Endodermal cell (in vitro differentiated cells): Measurements from ENCODE around the gene HOXB1. TPM values are rescaled to one million over a fixed set of nuclear protein-coding genes. Genes with fewer than 3 reads are reported as not detected.

ENCODE experiments used
- DNase-seq: peaks from one replicate; pipeline ENCODE4 v3.0.0-alpha.2; 2017
- H3K27ac ChIP-seq: 2 replicates; pipeline ENCODE4 v1.5.1; 2013; ENCODE audit warnings: mild to moderate bottlenecking, low read depth, low read length, moderate library complexity
- H3K27me3 ChIP-seq: 2 replicates; pipeline ENCODE4 v1.6.1; 2013; ENCODE audit warnings: mild to moderate bottlenecking, low read length, moderate library complexity; ENCODE audit not compliant: insufficient read depth, control insufficient read depth, poor library complexity, severe bottlenecking
- H3K36me3 ChIP-seq: 2 replicates; pipeline ENCODE4 v1.7.0; 2013; ENCODE audit warnings: mild to moderate bottlenecking, low read length, moderate library complexity; ENCODE audit not compliant: control insufficient read depth, insufficient read depth
- H3K4me1 ChIP-seq: one replicate; pipeline ENCODE4 v1.7.0; 2013; ENCODE audit warnings: low read length; ENCODE audit not compliant: control insufficient read depth, insufficient read depth
- H3K4me3 ChIP-seq: 2 replicates; pipeline ENCODE4 v1.5.1; 2013; ENCODE audit warnings: mild to moderate bottlenecking, low read length, moderate library complexity
- H3K9ac ChIP-seq: 2 replicates; pipeline ENCODE4 v1.6.1; 2013; ENCODE audit warnings: mild to moderate bottlenecking, low read length, moderate library complexity; ENCODE audit not compliant: poor library complexity, severe bottlenecking; ENCODE audit errors: extremely low read depth
- H3K9me3 ChIP-seq: 2 replicates; pipeline ENCODE4 v1.6.1; 2013; ENCODE audit warnings: mild to moderate bottlenecking, low read length, moderate library complexity; ENCODE audit not compliant: control insufficient read depth
- H3K27ac Mint-ChIP-seq: 2 replicates; pipeline ENCODE4 v1.8.0; 2020; ENCODE audit warnings: mixed read lengths
- H3K27me3 Mint-ChIP-seq: 2 replicates; pipeline ENCODE4 v1.8.0; 2021; ENCODE audit warnings: mild to moderate bottlenecking, mixed read lengths; ENCODE audit not compliant: insufficient read depth
- H3K36me3 Mint-ChIP-seq: 2 replicates; pipeline ENCODE4 v1.8.0; 2020; ENCODE audit warnings: low read depth, mixed read lengths
- H3K4me1 Mint-ChIP-seq: 2 replicates; pipeline ENCODE4 v1.8.0; 2020; ENCODE audit warnings: mixed read lengths
- H3K4me3 Mint-ChIP-seq: 2 replicates; pipeline ENCODE4 v1.8.0; 2020; ENCODE audit warnings: mild to moderate bottlenecking, moderate library complexity, mixed read lengths
- H3K9me3 Mint-ChIP-seq: 2 replicates; pipeline ENCODE4 v1.8.0; 2020; ENCODE audit warnings: mild to moderate bottlenecking, mixed read lengths
- WGBS, 2 experiments: methylation state at CpG; one replicate each; pipeline versions ENCODE4 v1.1.5 to v1.1.7; 2013; ENCODE audit warnings: missing lambda C conversion rate in 2 of 2, mixed read lengths in 1 of 2; ENCODE audit not compliant: insufficient coverage in 1 of 2, insufficient read length in 1 of 2; 5-methylcytosine and 5-hydroxymethylcytosine counted together
- total RNA-seq, 2 donors: library from RNA; stranded (reverse); fragmentation: NEBNext Ultra II Directional in 1 of 2; extraction: Animal tissue kit (Norgen Biotek cat#: 25700) in 1 of 2; gene quantifications; 2 replicates in 1 of 2; 3 replicates in 1 of 2; pipeline ENCODE4 v1.2.1, GENCODE V29; 2021
- TF ChIP-seq, protein P1 (sequence below): fragments of 200-600 bp; sonication (generic); conservative IDR thresholded peaks from 2 replicates; pipeline ENCODE4 v1.5.0; 2021; ENCODE audit warnings: antibody characterized with exemption, mild to moderate bottlenecking

The HOXB1 gene
- total RNA-seq, 2 donors from 2014 or later, result not detected

DNA sequence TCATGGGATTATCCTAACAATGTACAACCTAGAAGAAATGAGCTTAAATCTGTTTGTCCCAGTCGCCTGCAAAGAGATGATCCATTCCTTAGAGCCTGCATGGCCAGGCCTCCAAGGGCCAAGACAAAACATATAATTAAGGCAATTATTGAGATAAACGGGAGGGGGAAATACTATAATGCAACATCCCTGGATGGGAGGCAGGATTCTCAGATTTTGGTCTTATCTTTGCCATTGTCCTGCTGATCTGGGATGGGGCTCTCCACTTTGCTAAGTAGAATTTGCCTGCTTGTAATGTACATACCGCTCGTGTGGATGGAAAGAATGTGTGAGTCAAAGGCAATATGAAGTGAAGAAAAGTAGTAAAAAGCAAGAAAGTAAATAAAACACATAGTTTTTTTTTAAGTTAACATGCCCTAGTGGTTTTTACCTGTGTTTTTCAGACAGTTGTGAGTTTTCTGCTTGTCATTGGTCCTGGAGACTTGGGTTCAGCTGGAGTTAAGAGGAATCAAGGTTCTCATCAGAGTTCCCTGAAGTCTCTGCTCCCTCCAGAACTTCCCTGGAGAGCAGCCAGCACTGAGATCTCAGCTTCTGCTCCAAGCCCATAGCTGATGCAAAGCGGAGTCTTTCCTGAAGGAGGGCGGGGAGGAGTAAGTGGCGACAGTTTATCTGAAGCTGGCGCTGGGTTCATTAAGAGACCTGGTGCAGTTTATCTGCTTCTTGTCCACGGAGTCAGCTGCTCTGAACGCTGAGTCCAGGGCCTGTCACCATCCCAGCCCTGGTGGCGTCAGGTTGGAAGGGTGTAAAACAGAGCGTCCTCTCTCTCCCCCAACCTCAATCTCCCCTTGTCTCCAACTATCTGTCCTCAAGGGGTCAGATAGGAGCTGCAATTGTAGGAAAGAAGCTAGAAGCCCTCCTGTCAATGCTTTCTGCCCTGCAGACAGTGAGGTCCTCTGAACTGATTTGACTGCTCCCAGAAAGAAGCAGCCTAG, 30.1 kb downstream of the HOXB1 start:
- peak; percentile 81 for DNase-seq
- 72 to 74% methylated on average over 12 of the region's 12 CpGs for WGBS, 2 experiments
- peaks cover 92% of the 10 kb centered on the region for H3K27me3 Mint-ChIP-seq
- H3K9me3 Mint-ChIP-seq, result no peaks in the 10 kb centered on the region
- Histone ChIP-seq H3K27me3 (peaks cover 55% of the 10 kb centered on the region), H3K4me1 (peaks cover 32% of the 10 kb centered on the region), H3K36me3 (no peaks in the 10 kb centered on the region), H3K4me3 (no peak overlapping the region), H3K9me3 (no peaks in the 10 kb centered on the region), H3K9ac (no peak overlapping the region), H3K27ac (no peak overlapping the region)
- H3K27ac Mint-ChIP-seq, result no peak overlapping the region
- TF ChIP-seq, protein P1, sequence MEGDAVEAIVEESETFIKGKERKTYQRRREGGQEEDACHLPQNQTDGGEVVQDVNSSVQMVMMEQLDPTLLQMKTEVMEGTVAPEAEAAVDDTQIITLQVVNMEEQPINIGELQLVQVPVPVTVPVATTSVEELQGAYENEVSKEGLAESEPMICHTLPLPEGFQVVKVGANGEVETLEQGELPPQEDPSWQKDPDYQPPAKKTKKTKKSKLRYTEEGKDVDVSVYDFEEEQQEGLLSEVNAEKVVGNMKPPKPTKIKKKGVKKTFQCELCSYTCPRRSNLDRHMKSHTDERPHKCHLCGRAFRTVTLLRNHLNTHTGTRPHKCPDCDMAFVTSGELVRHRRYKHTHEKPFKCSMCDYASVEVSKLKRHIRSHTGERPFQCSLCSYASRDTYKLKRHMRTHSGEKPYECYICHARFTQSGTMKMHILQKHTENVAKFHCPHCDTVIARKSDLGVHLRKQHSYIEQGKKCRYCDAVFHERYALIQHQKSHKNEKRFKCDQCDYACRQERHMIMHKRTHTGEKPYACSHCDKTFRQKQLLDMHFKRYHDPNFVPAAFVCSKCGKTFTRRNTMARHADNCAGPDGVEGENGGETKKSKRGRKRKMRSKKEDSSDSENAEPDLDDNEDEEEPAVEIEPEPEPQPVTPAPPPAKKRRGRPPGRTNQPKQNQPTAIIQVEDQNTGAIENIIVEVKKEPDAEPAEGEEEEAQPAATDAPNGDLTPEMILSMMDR, result peak; percentile 72
- H3K4me1 Mint-ChIP-seq, result peaks cover 37% of the 10 kb centered on the region
- no peak overlapping the region for H3K4me3 Mint-ChIP-seq
- H3K36me3 Mint-ChIP-seq, result no peaks in the 10 kb centered on the region

DNA sequence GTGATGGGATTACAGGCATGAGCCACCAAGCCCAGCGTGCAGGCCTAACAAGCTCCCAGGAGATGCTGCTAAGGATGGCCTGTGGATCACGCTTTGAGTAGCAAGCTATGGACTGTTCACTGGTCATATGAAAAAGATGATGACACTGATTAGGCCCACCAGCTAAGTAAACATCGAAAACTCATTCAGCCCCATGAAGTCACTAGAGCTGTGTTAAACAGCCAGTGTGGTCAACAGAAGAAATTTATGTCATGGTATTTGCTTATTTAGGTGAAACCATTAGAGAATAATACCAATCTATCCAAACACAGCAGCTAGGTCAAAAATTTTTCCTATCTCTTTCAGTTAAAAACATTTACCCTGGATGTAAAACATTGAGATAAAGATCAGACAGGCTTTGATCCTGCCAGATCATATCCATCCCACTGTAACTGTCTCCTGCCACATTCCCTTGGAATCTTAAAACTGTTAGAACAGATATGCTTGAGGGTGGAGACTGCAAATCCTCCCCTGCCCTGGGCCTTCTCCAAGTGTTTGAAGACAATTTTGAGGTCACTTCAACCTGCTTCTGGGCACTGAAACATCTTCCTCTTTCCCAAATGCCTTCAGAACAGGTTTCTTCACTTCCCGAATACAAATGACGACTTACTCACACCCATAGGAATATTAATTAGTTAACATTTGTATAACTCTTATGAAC, 30.9 kb downstream of the HOXB1 start:
- H3K4me3 ChIP-seq, result no peak overlapping the region
- DNase-seq, result no peak
- H3K9ac ChIP-seq, result no peak overlapping the region
- H3K4me1 ChIP-seq, result peaks cover 27% of the 10 kb centered on the region
- peaks cover 94% of the 10 kb centered on the region for H3K27me3 Mint-ChIP-seq
- no peaks in the 10 kb centered on the region for H3K36me3 ChIP-seq
- TF ChIP-seq, protein P1, result no peak
- H3K9me3 Mint-ChIP-seq, result no peaks in the 10 kb centered on the region
- H3K27me3 ChIP-seq, result peaks cover 64% of the 10 kb centered on the region
- H3K36me3 Mint-ChIP-seq, result no peaks in the 10 kb centered on the region
- H3K27ac Mint-ChIP-seq, result no peak overlapping the region
- no peaks in the 10 kb centered on the region for H3K9me3 ChIP-seq
- H3K27ac ChIP-seq, result no peak overlapping the region
- peaks cover 36% of the 10 kb centered on the region for H3K4me1 Mint-ChIP-seq
- 85 to 86% methylated on average over 3 of the region's 5 CpGs for WGBS, 2 experiments
- no peak overlapping the region for H3K4me3 Mint-ChIP-seq

DNA sequence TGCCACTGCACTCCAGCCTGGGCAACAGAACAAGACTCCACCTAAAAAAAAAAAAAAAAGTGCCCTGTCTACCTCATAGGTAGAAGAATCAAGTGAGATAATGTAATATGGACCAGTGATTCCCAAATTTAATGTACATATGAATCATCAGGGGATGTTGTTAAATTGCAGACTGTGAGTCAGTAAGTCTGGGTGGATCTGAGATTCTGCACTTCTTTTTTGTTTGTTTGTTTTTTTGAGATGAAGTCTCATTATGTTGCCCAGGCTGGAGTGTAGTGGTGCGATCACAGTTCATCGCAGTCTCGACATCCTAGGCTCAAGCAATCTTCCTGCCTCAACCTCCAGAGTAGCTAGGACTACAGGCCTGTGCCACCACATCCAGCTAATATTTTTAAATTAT, 31.6 kb downstream of the HOXB1 start:
- Mint-ChIP-seq H3K9me3 (no peaks in the 10 kb centered on the region), H3K27ac (no peak overlapping the region), H3K36me3 (no peaks in the 10 kb centered on the region), H3K4me1 (peaks cover 33% of the 10 kb centered on the region), H3K27me3 (peaks cover 95% of the 10 kb centered on the region), H3K4me3 (no peak overlapping the region)
- no peak overlapping the region for H3K9ac ChIP-seq
- peaks cover 24% of the 10 kb centered on the region for H3K4me1 ChIP-seq
- peaks cover 70% of the 10 kb centered on the region for H3K27me3 ChIP-seq
- H3K4me3 ChIP-seq, result no peak overlapping the region
- 85 to 96% methylated on average over 2 to 3 of the region's 3 CpGs for WGBS, 2 experiments
- H3K36me3 ChIP-seq, result no peaks in the 10 kb centered on the region
- no peaks in the 10 kb centered on the region for H3K9me3 ChIP-seq
- no peak overlapping the region for H3K27ac ChIP-seq
- no peak for DNase-seq
- TF ChIP-seq, protein P1, result no peak
